ENCODE results near the gene PLEKHG3.

The PLEKHG3 gene

GRCh38 chr14:64722842-64723447 is 18.7 kb downstream of the PLEKHG3 start:
- FAIRE-seq = no peak
- TF ChIP-seq POLR2A (IDR thresholded peaks at IDR 0.05; ENCODE audit: low read depth, low read length) (no peak), TAF1 (IDR thresholded peaks at IDR 0.05; ENCODE audit: low read depth, low read length) (no peak), PAX5 (IDR thresholded peaks at IDR 0.05; ENCODE audit: insufficient read depth, low read length, severe bottlenecking) (no peak), POLR2AphosphoS5 (IDR thresholded peaks at IDR 0.05; ENCODE audit: low read depth, low read length) (no peak)
- no peak for DNase-seq (ENCODE audit: insufficient read length, low spot score)

- DNase-seq (ENCODE audit: insufficient read length, low spot score) (no peak), FAIRE-seq (no peak)
- TF ChIP-seq POLR2A (IDR thresholded peaks at IDR 0.05; ENCODE audit: low read depth, low read length) (no peak), POLR2AphosphoS5 (IDR thresholded peaks at IDR 0.05; ENCODE audit: low read depth, low read length) (no peak), POU2F2 (IDR thresholded peaks at IDR 0.05; ENCODE audit: low read depth, low read length) (no peak), PAX5 (IDR thresholded peaks at IDR 0.05; ENCODE audit: insufficient read depth, low read length, severe bottlenecking) (no peak), TAF1 (IDR thresholded peaks at IDR 0.05; ENCODE audit: low read depth, low read length) (no peak), SPI1 (IDR thresholded peaks at IDR 0.05; ENCODE audit: low read depth, low read length) (no peak)
Measured at GRCh38 chr14:64723691-64724577, 19.7 kb downstream of the PLEKHG3 start.

DNA sequence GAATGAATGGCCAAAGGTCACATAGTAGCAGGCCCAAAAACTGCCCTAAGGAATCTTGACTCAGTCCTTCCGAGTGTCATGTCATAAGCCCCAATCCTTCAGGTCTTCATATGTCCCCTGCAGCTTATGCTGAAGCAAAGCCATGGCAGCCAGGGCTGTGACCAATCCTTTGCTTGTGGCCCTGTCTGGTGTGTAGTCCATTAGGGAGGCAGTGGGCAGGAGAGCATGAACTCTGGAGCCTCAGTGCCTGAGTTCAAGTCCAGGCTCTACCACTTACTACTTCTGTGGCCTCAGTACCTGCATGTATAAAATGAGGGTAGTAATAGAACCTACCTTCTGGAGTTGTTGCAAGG is 20.3 kb downstream of the PLEKHG3 start:
- FAIRE-seq = no peak
- no peak for TF ChIP-seq SPI1 (IDR thresholded peaks at IDR 0.05; ENCODE audit: low read depth, low read length)
- TF ChIP-seq TAF1 (IDR thresholded peaks at IDR 0.05; ENCODE audit: low read depth, low read length) = no peak
- no peak for DNase-seq (ENCODE audit: insufficient read length, low spot score)

DNA sequence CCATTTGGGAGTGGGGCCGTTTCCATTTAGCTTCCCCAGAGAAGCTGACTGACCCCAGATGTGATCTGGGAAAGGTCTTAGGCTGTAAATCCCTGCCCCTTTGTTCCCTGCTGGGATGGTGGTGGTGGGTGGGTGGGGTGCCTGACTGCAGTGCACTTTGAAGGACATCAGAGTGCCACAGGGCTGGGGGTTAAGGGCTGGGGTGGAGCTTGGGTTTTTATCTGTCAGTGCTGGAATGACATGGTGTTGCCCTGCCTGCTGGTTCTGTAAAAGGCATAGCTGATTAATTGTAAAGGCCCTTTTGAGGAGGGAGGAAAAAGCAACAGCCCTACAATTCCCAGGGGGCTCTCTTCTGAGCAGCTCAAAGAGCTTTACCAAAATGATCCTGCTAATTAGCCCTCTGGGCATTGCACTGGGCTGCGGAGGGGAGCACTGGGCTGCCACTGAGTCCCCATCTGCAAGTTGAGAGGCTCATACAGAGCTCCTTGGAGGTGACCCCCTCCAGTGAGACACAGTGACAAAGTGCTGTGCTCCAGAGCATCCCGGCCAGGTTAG is 21.1 kb downstream of the PLEKHG3 start:
- TF ChIP-seq SPI1 (IDR thresholded peaks at IDR 0.05; ENCODE audit: low read depth, low read length) = no peak
- no peak for TF ChIP-seq PAX5 (IDR thresholded peaks at IDR 0.05; ENCODE audit: insufficient read depth, low read length, severe bottlenecking)
- TF ChIP-seq POLR2AphosphoS5 (IDR thresholded peaks at IDR 0.05; ENCODE audit: low read depth, low read length) = no peak
- no peak for TF ChIP-seq POLR2A (IDR thresholded peaks at IDR 0.05; ENCODE audit: low read depth, low read length)
- no peak for TF ChIP-seq TAF1 (IDR thresholded peaks at IDR 0.05; ENCODE audit: low read depth, low read length)
- TF ChIP-seq POU2F2 (IDR thresholded peaks at IDR 0.05; ENCODE audit: low read depth, low read length) = no peak
- no peak for FAIRE-seq
- DNase-seq (ENCODE audit: insufficient read length, low spot score) = no peak

DNA sequence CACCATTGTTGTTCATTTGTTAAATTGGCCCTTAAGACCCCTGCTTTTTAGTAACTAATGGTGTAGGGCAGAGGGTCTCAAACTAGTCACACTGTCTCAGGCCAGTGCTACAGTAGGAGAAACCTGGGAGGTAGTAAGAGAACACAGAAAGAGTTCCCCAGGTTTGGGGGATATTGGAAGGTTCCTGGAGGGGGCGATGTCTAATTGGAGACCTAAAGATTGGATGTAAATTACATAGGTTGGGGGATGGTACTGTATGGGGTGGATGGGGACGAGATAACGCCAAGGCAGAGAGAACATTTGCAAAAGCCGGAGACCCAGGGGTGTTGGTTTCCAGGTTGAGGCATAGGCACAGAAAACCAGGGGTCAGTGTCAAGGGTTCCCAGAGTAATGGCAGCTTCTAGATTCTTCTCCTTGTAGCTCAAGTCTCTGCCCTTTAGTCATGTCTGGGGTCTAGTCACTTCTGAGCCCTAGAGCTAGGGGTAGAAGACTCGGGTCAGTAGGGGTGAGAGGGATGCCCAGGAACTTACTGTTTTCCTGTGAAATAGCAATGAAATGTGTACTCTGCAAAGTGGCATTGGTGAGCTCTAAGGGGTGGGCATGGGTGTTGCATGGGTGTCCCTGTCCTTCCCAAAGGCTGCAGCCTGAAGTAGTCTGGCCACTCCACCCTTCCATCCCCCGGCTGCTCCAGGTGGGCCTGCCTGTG is 21.8 kb downstream of the PLEKHG3 start:
- no peak for DNase-seq (ENCODE audit: insufficient read length, low spot score)
- TF ChIP-seq TAF1 (IDR thresholded peaks at IDR 0.05; ENCODE audit: low read depth, low read length) (no peak), SPI1 (IDR thresholded peaks at IDR 0.05; ENCODE audit: low read depth, low read length) (no peak)
- no peak for FAIRE-seq

GRCh38 chr14:64726585-64726890 is 22.3 kb downstream of the PLEKHG3 start:
- no peak for DNase-seq (ENCODE audit: insufficient read length, low spot score)
- FAIRE-seq = no peak
- TF ChIP-seq POLR2AphosphoS5 (IDR thresholded peaks at IDR 0.05; ENCODE audit: low read depth, low read length) (no peak), POLR2A (IDR thresholded peaks at IDR 0.05; ENCODE audit: low read depth, low read length) (no peak), SPI1 (IDR thresholded peaks at IDR 0.05; ENCODE audit: low read depth, low read length) (no peak), POU2F2 (IDR thresholded peaks at IDR 0.05; ENCODE audit: low read depth, low read length) (no peak), TAF1 (IDR thresholded peaks at IDR 0.05; ENCODE audit: low read depth, low read length) (no peak), PAX5 (IDR thresholded peaks at IDR 0.05; ENCODE audit: insufficient read depth, low read length, severe bottlenecking) (no peak)

DNA sequence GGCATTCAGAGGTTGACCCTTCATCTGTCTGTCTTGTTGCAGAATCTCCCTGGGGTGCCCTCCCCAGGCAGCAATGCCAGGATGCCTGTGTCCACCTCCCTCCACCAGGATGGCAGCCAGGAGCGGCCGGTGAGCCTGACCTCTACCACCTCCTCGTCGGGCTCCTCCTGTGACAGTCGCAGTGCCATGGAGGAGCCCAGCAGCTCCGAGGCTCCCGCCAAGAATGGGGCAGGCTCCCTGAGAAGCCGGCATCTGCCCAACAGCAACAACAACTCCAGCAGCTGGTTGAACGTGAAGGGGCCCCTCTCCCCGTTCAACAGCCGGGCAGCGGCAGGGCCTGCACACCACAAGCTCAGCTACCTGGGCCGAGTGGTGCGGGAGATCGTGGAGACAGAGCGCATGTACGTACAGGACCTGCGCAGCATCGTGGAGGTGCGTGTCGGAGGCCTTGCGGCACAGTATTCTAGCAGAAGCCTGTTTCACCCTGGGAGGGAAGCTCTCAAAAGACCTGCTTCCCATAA is 23.4 kb downstream of the PLEKHG3 start:
- no peak for FAIRE-seq
- no peak for TF ChIP-seq TAF1 (IDR thresholded peaks at IDR 0.05; ENCODE audit: low read depth, low read length)
- no peak for DNase-seq (ENCODE audit: insufficient read length, low spot score)

DNA sequence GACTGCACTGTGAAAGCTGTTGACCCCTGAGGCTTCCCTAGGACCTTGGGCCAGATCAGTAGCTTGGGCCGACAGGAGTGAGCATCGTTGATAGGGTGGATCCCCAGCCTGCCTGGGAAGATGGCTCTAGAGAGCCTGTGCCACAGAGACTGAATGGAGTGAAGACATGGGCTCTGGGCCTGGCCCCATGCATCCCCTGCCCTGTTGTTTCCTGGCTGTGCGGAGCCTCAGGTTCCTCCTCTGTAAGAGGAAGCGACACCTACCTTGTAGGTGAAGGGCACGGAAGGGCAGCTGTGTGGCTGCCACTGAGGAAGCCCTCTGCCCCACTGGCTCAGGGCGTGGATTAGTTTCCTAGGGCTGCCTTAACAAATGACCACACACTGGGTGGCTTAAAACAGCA is 23.9 kb downstream of the PLEKHG3 start:
- TF ChIP-seq POLR2A (IDR thresholded peaks at IDR 0.05; ENCODE audit: low read depth, low read length) (no peak), SPI1 (IDR thresholded peaks at IDR 0.05; ENCODE audit: low read depth, low read length) (no peak), POLR2AphosphoS5 (IDR thresholded peaks at IDR 0.05; ENCODE audit: low read depth, low read length) (no peak), POU2F2 (IDR thresholded peaks at IDR 0.05; ENCODE audit: low read depth, low read length) (no peak), TAF1 (IDR thresholded peaks at IDR 0.05; ENCODE audit: low read depth, low read length) (no peak), PAX5 (IDR thresholded peaks at IDR 0.05; ENCODE audit: insufficient read depth, low read length, severe bottlenecking) (no peak)
- FAIRE-seq = no peak
- no peak for DNase-seq (ENCODE audit: insufficient read length, low spot score)

GRCh38 chr14:64728856-64729255 is 24.6 kb downstream of the PLEKHG3 start:
- DNase-seq (ENCODE audit: insufficient read length, low spot score) (no peak), FAIRE-seq (no peak)
- TF ChIP-seq POLR2A (IDR thresholded peaks at IDR 0.05; ENCODE audit: low read depth, low read length) = no peak

DNA sequence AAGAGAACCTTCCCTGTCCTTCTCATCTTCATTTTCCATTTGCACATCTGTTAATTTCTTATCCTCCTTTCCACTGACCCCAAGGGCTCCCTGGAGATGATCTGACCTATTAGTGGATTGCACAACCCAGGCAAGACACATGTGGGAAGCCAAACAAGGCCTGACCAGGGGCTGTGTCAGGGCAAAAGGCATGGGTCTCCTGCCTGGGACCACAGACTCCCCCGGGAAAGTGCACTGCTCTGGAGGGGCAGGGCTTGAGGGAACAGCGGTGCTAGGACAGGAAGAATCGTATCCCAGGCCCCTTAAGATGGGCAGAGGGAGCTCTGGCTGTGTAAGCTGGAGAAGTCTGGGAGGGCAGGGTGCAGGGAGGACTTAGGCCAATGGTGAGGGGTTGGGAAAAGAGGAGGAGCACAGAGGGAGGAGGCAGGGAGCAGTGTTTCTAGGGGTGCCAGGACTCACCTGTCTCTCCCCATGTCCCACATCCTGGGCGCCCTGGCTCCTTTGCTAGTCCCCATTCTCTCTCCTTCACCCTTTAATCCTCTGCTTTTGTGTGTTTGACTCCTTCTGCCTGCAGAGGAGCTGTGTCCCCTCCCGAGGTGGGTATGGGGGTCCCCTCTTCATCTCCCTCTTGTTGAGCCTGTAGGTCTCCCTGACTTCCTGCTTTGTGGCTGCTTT is 25.3 kb downstream of the PLEKHG3 start:
- TF ChIP-seq TAF1 (IDR thresholded peaks at IDR 0.05; ENCODE audit: low read depth, low read length) = no peak
- TF ChIP-seq SPI1 (IDR thresholded peaks at IDR 0.05; ENCODE audit: low read depth, low read length) = no peak
- TF ChIP-seq POLR2A (IDR thresholded peaks at IDR 0.05; ENCODE audit: low read depth, low read length) = no peak
- no peak for TF ChIP-seq POU2F2 (IDR thresholded peaks at IDR 0.05; ENCODE audit: low read depth, low read length)
- TF ChIP-seq PAX5 (IDR thresholded peaks at IDR 0.05; ENCODE audit: insufficient read depth, low read length, severe bottlenecking) = no peak
- no peak for TF ChIP-seq POLR2AphosphoS5 (IDR thresholded peaks at IDR 0.05; ENCODE audit: low read depth, low read length)
- DNase-seq (ENCODE audit: insufficient read length, low spot score) (no peak), FAIRE-seq (no peak)

Data from GM12891 (cell line).